ENCODE data around the gene ANTKMT.

Gene ANTKMT

DNA sequence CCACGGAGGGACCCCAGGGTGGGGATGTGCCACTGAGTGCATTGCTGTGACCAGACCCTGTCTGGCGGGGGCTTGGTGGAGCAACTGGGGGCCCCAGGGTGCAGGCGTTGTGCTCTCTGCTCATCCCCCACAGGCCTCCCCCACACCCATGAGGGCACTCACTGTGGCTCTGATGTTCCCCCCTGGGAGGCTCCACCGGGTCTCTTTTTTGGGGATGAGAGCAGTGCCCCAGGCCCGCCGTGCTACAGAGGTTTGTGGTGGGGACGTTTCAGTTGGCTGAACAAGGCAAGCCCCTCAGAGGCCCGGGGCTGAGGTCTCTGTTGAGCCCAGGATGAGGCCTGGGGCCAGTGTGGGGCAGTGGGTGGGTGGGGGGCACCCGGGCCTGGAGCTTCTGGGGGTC lies 2.7 kb downstream of the ANTKMT start:
- no peak overlapping the region for H4K8ac ChIP-seq (ENCODE audit: low read depth, low read length)
- no peak overlapping the region for H2AK5ac ChIP-seq (ENCODE audit: low read length)
- H3K4me3 ChIP-seq (ENCODE audit: low read length): no peak overlapping the region
- no CpG with 5 or more reads among the region's 9 CpGs for WGBS (ENCODE audit: extremely low coverage, insufficient coverage, low lambda C conversion rate)
- no peak overlapping the region for H3K23ac ChIP-seq (ENCODE audit: low read length)
- no peak overlapping the region for H3K4ac ChIP-seq (ENCODE audit: low read depth, low read length)
- no peak overlapping the region for H3K9ac ChIP-seq (ENCODE audit: low read length)
- H3K4me1 ChIP-seq (ENCODE audit: control insufficient read depth, low read depth, low read length): peaks cover 4% of the 10 kb centered on the region
- no peak overlapping the region for H3K27ac ChIP-seq (ENCODE audit: low read depth, low read length)
- no peak overlapping the region for H2BK5ac ChIP-seq (ENCODE audit: low read length)
- no peaks in the 10 kb centered on the region for H3K79me1 ChIP-seq (ENCODE audit: low read length)
- no peaks in the 10 kb centered on the region for H3K27me3 ChIP-seq (ENCODE audit: insufficient read depth, low read length, poor library complexity)
- H2BK15ac ChIP-seq (replicated peaks; ENCODE audit: low read depth): no peak overlapping the region
- no peaks in the 10 kb centered on the region for H3K79me2 ChIP-seq (ENCODE audit: control insufficient read depth, insufficient read depth, low read length)
- H4K5ac ChIP-seq (ENCODE audit: low read length): no peak overlapping the region
- no peak overlapping the region for H3K4me2 ChIP-seq (ENCODE audit: low read length)
- no peak overlapping the region for H2BK120ac ChIP-seq (ENCODE audit: low read depth, low read length)
- H3K56ac ChIP-seq (ENCODE audit: low read length): no peak overlapping the region
- no peak for DNase-seq
- no peak overlapping the region for H3K18ac ChIP-seq (ENCODE audit: low read length)
- H3K36me3 ChIP-seq (ENCODE audit: control insufficient read depth, insufficient read depth, low read length): no peaks in the 10 kb centered on the region

DNA sequence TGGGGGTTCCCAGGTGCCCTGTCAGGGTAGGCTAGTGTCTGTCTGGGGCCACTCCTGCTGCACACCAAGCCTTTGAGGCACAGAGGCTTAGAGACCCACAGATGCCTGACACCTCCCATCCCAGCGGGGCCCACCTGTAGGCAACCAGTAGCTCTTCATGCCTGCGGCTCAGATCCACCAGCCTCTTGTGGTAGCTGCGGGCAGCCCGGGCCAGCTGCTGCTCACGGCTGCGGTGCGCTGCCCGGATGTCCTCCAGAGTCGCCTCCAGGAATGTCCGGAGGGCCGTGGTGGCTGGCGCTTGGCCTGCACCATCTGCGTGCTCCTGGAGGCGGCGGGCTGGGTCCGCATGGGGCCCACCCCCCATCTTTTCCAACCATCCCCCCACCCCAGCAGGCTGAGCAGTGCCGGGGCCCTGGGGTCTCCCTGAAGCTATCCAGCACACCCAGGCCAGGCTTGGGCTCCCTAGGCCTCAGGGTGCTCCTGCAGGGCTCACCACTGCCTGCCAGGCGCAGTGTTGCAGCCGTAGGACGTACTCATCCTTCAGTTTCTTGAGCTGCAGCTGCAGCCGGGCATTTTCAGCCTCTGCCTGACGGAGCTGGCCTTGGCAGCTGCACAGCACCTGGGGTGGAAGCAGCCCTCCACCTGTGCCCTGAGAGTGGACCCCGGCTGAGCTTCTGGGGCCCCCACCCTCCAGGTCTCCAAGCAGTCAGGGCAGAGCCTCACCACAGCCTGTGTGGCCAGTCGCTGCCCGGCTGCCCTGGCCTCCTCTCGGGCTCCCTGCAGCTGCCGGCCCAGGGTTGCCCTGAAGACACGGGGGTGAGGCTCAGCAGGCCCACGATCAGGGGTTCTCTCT lies 3.5 kb downstream of the ANTKMT start:
- H3K18ac ChIP-seq (ENCODE audit: low read length): no peak overlapping the region
- no peak for DNase-seq
- no peaks in the 10 kb centered on the region for H3K36me3 ChIP-seq (ENCODE audit: control insufficient read depth, insufficient read depth, low read length)
- H2BK5ac ChIP-seq (ENCODE audit: low read length): no peak overlapping the region
- H3K4ac ChIP-seq (ENCODE audit: low read depth, low read length): no peak overlapping the region
- H2BK120ac ChIP-seq (ENCODE audit: low read depth, low read length): no peak overlapping the region
- no peaks in the 10 kb centered on the region for H3K79me1 ChIP-seq (ENCODE audit: low read length)
- no peak overlapping the region for H4K5ac ChIP-seq (ENCODE audit: low read length)
- WGBS (ENCODE audit: extremely low coverage, insufficient coverage, low lambda C conversion rate): no CpG with 5 or more reads among the region's 29 CpGs
- no peak overlapping the region for H3K4me3 ChIP-seq (ENCODE audit: low read length)
- no peak overlapping the region for H2AK5ac ChIP-seq (ENCODE audit: low read length)
- H3K27me3 ChIP-seq (ENCODE audit: insufficient read depth, low read length, poor library complexity): no peaks in the 10 kb centered on the region
- H3K79me2 ChIP-seq (ENCODE audit: control insufficient read depth, insufficient read depth, low read length): no peaks in the 10 kb centered on the region
- H4K8ac ChIP-seq (ENCODE audit: low read depth, low read length): no peak overlapping the region
- H3K23ac ChIP-seq (ENCODE audit: low read length): no peak overlapping the region
- H3K27ac ChIP-seq (ENCODE audit: low read depth, low read length): no peak overlapping the region
- no peak overlapping the region for H3K56ac ChIP-seq (ENCODE audit: low read length)
- no peak overlapping the region for H3K9ac ChIP-seq (ENCODE audit: low read length)
- H2BK15ac ChIP-seq (replicated peaks; ENCODE audit: low read depth): no peak overlapping the region
- H3K4me2 ChIP-seq (ENCODE audit: low read length): no peak overlapping the region
- H3K4me1 ChIP-seq (ENCODE audit: control insufficient read depth, low read depth, low read length): peaks cover 4% of the 10 kb centered on the region

DNA sequence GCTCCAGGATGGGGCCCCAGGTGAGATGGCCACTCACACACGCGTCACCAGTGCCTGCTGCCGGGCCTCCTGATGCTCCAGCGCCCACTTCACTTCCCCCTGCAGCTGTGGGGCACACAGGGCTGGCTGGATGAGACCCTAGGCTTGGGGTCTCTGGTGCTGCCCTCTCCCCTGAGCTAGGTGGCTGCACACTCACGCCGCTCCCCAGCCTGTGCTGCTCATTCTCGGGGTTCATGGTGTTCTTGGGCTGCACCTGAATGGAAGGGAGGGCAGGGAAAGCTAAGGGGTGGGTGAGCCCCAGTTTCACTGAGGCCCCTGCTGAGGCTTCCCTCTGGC lies 4.1 kb downstream of the ANTKMT start:
- Histone ChIP-seq H3K79me1 (ENCODE audit: low read length) (no peaks in the 10 kb centered on the region), H2BK15ac (replicated peaks; ENCODE audit: low read depth) (no peak overlapping the region), H3K4me2 (ENCODE audit: low read length) (no peak overlapping the region), H4K5ac (ENCODE audit: low read length) (no peak overlapping the region), H3K4me1 (ENCODE audit: control insufficient read depth, low read depth, low read length) (peaks cover 3% of the 10 kb centered on the region), H2AK5ac (ENCODE audit: low read length) (no peak overlapping the region), H3K4ac (ENCODE audit: low read depth, low read length) (no peak overlapping the region), H3K4me3 (ENCODE audit: low read length) (no peak overlapping the region), H3K56ac (ENCODE audit: low read length) (no peak overlapping the region), H3K18ac (ENCODE audit: low read length) (no peak overlapping the region), H3K9ac (ENCODE audit: low read length) (no peak overlapping the region), H3K36me3 (ENCODE audit: control insufficient read depth, insufficient read depth, low read length) (no peaks in the 10 kb centered on the region), H3K27me3 (ENCODE audit: insufficient read depth, low read length, poor library complexity) (no peaks in the 10 kb centered on the region), H2BK120ac (ENCODE audit: low read depth, low read length) (no peak overlapping the region), H4K8ac (ENCODE audit: low read depth, low read length) (no peak overlapping the region), H3K23ac (ENCODE audit: low read length) (no peak overlapping the region), H2BK5ac (ENCODE audit: low read length) (no peak overlapping the region), H3K27ac (ENCODE audit: low read depth, low read length) (no peak overlapping the region), H3K79me2 (ENCODE audit: control insufficient read depth, insufficient read depth, low read length) (no peaks in the 10 kb centered on the region)
- DNase-seq: no peak
- no CpG with 5 or more reads among the region's 7 CpGs for WGBS (ENCODE audit: extremely low coverage, insufficient coverage, low lambda C conversion rate)

DNA sequence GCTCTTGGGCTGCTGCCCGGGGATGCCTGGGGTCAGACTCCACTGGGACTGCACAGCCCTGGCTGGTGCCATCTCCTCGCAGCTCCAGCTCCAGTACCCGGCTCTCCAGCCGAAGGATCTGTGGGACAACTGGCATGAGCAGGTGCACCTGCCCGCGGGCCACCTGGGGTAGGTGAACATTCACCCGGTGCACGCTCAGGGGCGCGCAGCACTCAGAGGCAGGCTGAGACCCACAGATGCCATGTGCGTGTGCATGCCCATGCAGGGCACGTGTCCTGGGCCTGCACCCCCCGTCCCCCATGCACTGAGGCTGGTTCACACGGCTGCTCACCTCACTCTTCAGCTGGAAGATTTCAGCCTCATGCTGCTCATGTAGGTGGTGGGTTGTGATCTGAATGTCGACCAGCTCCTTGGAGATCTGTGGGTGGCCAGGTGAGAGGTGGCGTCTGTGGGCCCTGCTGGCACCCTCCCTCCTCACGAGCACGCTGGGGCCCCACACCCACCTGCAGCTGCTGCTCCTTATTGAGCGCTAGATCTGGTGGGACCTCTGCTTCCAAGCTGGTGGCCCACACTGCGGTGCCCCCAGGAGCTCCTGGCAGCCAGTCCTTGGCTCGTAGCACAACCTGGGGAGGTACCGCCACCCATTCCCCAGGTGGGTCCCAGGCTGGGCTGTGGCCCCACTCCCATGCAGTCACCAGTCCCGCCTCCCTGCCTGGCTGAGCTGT lies 4.7 kb downstream of the ANTKMT start:
- Histone ChIP-seq H2BK15ac (replicated peaks; ENCODE audit: low read depth) (no peak overlapping the region), H3K56ac (ENCODE audit: low read length) (no peak overlapping the region), H3K79me1 (ENCODE audit: low read length) (no peaks in the 10 kb centered on the region), H3K18ac (ENCODE audit: low read length) (no peak overlapping the region), H3K36me3 (ENCODE audit: control insufficient read depth, insufficient read depth, low read length) (no peaks in the 10 kb centered on the region), H3K79me2 (ENCODE audit: control insufficient read depth, insufficient read depth, low read length) (no peaks in the 10 kb centered on the region), H2BK5ac (ENCODE audit: low read length) (no peak overlapping the region), H3K27ac (ENCODE audit: low read depth, low read length) (no peak overlapping the region), H4K5ac (ENCODE audit: low read length) (no peak overlapping the region), H3K4me1 (ENCODE audit: control insufficient read depth, low read depth, low read length) (no peaks in the 10 kb centered on the region), H3K4me3 (ENCODE audit: low read length) (no peak overlapping the region), H3K23ac (ENCODE audit: low read length) (no peak overlapping the region), H3K9ac (ENCODE audit: low read length) (no peak overlapping the region), H2AK5ac (ENCODE audit: low read length) (no peak overlapping the region), H3K27me3 (ENCODE audit: insufficient read depth, low read length, poor library complexity) (no peaks in the 10 kb centered on the region), H3K4me2 (ENCODE audit: low read length) (no peak overlapping the region), H4K8ac (ENCODE audit: low read depth, low read length) (no peak overlapping the region), H3K4ac (ENCODE audit: low read depth, low read length) (no peak overlapping the region), H2BK120ac (ENCODE audit: low read depth, low read length) (no peak overlapping the region)
- no peak for DNase-seq
- no CpG with 5 or more reads among the region's 23 CpGs for WGBS (ENCODE audit: extremely low coverage, insufficient coverage, low lambda C conversion rate)

DNA sequence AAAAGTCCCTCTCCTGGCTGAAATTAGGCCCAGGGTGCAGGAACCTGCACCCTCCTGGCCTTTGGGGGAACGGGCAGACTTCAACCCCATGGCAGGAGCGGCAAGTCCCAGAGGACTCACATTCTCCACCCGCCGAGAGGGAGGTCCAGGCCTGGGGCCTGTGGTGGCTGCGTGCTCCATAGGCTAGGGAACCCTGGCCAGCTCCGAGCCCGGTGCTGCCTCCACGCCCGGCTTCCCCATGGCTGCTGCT lies 5.2 kb downstream of the ANTKMT start:
- no CpG with 5 or more reads among the region's 9 CpGs for WGBS (ENCODE audit: extremely low coverage, insufficient coverage, low lambda C conversion rate)
- H3K27ac ChIP-seq (ENCODE audit: low read depth, low read length): no peak overlapping the region
- no peak for DNase-seq
- no peak overlapping the region for H3K4me3 ChIP-seq (ENCODE audit: low read length)
- H2AK5ac ChIP-seq (ENCODE audit: low read length): no peak overlapping the region
- H2BK5ac ChIP-seq (ENCODE audit: low read length): no peak overlapping the region
- no peak overlapping the region for H3K4me2 ChIP-seq (ENCODE audit: low read length)
- H3K18ac ChIP-seq (ENCODE audit: low read length): no peak overlapping the region
- no peak overlapping the region for H3K4ac ChIP-seq (ENCODE audit: low read depth, low read length)
- H3K79me2 ChIP-seq (ENCODE audit: control insufficient read depth, insufficient read depth, low read length): no peaks in the 10 kb centered on the region
- H3K36me3 ChIP-seq (ENCODE audit: control insufficient read depth, insufficient read depth, low read length): no peaks in the 10 kb centered on the region
- no peak overlapping the region for H3K56ac ChIP-seq (ENCODE audit: low read length)
- H2BK15ac ChIP-seq (replicated peaks; ENCODE audit: low read depth): no peak overlapping the region
- no peak overlapping the region for H3K9ac ChIP-seq (ENCODE audit: low read length)
- H3K79me1 ChIP-seq (ENCODE audit: low read length): no peaks in the 10 kb centered on the region
- H2BK120ac ChIP-seq (ENCODE audit: low read depth, low read length): no peak overlapping the region
- no peak overlapping the region for H4K5ac ChIP-seq (ENCODE audit: low read length)
- no peak overlapping the region for H4K8ac ChIP-seq (ENCODE audit: low read depth, low read length)
- no peak overlapping the region for H3K23ac ChIP-seq (ENCODE audit: low read length)
- H3K4me1 ChIP-seq (ENCODE audit: control insufficient read depth, low read depth, low read length): no peaks in the 10 kb centered on the region
- H3K27me3 ChIP-seq (ENCODE audit: insufficient read depth, low read length, poor library complexity): no peaks in the 10 kb centered on the region

All from mesendoderm (in vitro differentiated cells).